Stimulated activated CD8-positive, alpha-beta memory T cell treated with anti-CD3 and anti-CD28 coated beads, Interleukin-7, amount 100 ng/mL, for 24 hours (primary cell): ENCODE data around the gene TRABD2B.

Experiments used
- DNase-seq: peaks from one replicate; pipeline ENCODE4 v3.0.0-alpha.2; 2020; ENCODE audit warnings: low read depth

TRABD2B gene

DNA sequence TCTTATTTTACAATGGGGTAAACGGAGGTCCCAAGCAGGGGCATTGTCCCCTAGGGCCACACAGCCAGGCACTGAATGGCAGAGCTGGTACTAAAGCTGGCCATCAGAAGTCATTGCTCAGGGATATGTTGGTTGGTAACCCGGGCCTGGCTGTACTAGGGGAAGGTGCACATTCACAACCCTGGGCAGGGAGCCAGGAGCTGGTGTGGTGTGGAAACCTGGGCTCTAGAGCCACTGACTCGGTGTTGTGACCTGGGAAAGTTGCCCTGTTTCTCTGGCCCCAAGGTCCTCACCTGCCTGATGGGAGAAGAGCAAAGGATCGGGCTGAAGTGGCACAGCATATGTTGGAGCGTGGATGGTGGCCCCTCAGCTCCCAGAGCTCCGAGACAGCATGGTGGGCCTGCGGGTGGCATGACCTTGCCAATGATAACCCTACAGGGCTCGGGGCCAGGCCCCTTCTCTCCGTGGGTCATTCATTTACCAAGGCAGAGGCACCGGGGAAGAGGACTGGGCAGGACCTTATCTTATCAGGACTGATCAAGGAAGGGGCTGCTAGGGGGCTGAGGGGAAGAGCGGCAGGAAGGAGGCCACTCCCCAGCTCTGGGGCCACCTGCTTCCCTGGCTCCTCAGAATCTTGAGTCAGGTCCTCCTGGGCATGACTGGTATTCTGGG, 274.1 kb downstream of the TRABD2B start:
- no peak for DNase-seq

DNA sequence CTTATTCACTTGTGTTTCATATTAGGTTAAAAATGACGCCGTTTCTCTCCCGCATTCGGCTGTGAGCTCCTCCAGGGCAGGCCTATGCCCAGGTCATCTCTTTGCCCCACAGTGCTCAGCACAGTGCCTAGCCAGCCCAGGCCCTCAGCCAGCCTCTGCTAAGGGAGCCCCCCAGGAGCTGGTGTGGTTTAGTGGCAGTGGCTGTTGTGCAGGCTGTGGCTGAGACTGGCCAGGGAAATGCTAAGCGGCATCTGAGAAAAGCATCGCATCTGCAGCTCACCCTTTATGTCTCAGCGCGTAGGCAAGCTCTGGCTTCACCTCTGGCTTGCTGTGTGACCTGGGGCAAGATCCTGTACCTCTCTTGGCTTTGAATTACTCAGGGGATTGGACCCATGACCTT, 275.1 kb downstream of the TRABD2B start:
- DNase-seq, result no peak

DNA sequence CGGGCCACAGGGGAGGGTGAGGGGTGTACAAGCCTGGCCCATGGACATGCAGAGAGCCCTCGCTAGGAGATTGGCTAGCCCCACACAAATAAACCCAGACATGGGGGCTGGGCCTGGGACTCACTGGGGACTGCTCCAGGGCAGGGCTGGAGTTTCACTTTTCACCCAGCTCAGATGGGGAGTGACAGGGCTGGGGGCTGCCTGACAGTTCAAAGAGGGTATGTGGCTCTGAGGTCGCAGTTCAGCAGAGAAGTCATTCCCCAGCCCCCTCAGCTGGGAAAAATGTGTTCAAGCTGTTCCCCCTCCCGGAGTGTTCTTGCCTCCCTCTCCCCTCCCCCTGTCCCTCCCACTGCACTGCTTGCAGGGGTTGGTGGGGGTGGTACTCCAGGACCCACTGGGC, 277.1 kb downstream of the TRABD2B start:
- no peak for DNase-seq

DNA sequence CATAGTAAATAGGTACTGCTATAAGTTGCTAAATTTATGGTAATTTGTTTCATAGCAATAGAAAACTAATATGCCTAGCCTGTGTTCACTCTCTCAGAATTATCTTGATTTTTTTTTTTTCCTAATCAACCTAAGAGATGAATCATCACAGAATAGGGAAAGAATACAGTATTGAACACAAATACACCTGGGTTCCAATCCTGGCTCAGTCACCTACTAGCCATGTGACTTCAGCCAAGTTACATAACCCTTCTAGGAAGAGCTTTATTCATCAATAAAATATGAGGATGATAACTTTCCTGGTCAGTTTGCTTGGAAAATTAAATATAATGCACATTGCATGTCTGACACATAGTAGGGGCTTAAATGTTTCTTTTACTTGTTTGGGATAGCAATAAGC, 279.8 kb downstream of the TRABD2B start:
- DNase-seq, result no peak

DNA sequence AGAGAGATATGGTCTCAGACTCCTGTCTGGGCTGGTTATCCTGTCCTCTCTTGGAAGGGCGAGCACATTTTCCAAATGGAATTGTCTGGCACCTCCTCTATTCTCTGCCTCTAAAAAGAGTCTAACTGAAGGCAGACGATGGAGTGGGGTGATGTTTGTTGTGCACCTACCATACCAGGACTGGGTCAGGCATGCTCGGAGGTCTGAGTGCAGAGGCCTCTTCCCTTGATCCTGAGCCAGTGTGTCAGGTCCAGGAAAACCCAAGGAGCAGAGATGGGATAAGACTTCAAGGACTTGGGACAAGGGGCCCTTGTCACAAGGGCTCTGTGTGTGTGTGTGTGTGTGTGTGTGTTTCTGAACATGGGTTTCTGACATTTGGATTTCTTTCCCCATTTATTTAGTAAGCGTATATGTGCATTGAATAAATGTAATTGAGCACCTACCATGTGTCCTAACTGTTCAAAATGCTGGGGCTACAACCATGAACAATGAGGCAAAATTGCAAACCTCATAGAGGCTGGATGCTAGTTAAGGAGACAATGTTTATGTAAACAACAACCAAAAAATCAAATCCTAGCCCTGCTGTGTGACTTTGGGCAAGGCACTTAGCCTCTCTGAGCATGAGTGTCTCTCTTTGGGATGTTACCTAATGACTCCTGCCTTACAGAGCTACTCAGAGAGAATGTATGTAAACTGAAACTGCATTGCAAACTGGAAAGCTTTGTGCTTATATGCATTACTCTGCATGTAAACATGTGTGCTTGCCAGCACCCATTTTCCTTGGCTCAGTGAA, 283.0 kb downstream of the TRABD2B start:
- no peak for DNase-seq

DNA sequence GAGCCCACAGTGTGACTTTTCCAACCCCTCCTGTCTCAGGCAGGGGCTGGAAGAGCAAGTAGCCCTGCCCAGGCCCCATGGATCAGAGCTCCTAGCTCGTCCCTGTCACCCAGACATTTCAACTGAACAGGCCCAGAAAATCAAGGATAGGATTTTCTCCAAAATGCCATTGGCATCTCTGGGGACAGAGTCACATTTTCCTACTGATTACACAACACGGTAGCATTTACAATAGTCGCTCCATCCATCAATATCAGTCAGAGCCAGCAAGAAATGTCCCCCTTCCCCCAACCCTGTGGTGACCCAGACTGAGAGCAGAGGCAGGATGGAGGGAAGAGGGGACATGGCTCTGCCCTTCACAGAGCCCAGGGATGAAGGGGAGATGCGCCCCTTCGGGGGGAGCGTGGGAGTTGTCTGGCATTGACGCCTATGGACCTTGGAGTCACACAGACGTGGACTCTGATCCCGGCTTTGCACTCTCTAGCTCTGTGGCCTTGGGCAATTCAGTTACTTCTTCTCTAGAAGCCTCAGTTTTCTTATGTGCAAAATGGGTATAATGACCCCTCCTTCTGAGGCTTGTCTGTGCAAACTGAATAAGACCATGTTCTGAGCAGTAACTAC, 283.7 kb downstream of the TRABD2B start:
- no peak for DNase-seq

DNA sequence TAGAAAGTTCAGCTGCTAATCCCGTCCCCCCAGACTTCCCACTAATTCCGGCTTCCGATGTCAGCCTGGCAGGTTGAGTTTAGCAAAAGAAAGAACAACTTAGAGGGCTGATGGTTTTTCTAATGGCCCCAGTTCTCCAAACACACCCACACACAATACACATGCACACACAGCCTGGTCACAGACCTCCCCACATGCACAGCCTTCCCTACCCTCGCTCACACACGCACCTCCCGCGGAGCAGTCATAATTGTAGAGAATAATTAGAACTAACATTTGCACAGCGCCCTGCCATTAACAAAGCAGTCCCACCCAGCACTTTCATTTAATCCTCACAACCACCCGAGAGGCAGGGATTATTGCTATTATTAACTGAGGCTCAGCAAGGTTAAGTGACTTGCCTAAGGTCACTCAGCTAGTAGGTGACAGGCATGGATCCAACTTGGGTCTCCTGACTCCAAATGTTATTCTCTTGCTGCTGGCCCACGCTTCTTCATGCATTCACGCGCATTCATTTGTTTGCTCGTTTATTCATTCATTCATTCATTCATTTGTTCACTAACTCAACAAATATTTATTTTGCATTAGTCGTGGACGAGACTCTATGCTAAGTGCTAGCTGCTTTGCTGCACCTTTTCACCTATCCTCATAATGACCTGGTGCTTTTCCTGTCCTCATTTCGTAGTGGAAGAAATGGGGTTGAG, 284.4 kb downstream of the TRABD2B start:
- no peak for DNase-seq

DNA sequence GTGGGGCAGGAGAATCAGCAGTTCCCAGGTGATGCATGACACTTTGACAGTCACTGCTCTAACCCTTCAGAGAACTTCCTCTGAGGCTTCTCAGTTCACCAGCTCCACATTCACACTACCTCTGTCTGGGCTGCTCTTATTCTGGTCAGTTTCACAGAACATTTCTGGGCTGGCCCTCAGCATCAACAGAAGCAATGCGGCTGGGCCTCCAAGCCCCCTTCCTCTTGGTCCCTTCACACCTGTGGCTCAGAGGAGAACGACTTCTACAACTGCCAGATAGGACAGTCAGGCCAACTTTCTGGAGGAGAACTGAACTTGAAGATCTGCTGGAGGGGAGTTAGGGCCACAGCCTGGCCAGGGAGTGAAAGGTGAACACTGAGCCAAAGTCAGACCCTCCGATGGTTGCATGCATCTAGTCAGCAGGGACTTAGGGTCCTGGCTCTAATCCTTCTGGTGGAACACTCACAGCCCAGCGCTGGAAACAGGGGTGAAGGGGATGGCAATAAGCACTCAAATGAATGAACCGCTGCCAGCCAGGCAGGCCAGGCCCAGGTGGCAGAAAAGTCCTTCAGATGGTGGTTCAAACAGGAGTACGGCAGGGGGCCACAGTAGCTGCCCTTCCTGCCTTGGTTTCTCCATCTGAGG, 285.2 kb downstream of the TRABD2B start:
- DNase-seq, result no peak

DNA sequence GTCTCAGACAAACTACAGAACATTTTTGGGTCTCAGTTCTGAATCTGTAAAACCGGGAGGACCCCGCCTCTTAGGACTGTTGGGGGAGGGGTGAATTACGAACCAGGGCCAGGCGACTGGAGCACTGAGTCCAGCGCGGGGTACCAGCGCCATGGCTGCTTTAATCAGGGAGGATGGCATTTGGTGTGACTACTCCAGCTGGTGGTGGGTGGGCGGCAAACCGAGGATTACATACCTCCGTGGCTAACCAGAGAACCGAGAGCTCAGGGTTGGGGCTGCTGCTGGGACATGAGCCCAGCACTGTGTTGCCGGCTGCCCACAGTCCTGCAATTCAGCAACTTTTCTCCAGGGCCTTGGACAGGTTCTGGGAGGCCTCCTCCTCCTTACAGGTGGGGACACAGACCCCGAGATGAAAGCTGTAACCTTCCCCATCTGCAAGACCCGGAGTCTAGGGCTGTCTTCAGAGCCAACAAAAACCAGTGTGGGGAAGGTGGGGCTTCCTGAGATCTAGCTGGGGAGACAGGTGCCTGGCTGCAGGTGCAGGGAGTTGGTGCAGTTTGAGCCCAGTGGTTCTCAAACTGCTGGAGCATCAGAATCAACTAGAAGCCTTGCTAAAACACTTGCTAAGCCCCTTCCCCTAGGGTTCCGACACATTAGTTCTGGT, 285.9 kb downstream of the TRABD2B start:
- DNase-seq, result no peak
